ENCODE data around the gene POLR3K. TPM values are rescaled to one million over a fixed set of nuclear protein-coding genes. Genes with fewer than 3 reads are reported as not detected.

Gene POLR3K
- total and polyA plus RNA-seq, 8 donors: 9.6 to 13.4 (median 11.3) TPM

DNA sequence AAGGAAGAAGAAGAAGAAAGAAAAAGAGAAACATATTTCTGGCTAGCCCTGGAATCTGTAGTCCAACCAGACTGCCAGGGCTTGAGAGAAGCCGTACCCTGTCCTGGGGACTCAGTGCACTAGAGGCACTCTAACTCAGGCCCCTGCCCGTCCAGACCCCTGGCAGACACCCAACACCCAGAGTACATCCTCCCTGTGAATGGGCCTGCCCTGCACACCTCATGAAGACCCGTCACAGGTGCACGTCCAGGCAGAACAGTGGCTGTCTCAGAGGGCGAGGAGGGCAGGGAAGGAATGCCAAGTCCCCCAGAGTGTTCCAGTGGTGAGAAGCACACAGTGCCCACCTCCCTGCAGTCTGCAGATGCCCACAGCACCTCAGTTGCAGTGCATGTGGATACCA is 47.6 kb upstream of the POLR3K start:
- no peak for ATAC-seq
- no peak overlapping the region for H3K27ac ChIP-seq

DNA sequence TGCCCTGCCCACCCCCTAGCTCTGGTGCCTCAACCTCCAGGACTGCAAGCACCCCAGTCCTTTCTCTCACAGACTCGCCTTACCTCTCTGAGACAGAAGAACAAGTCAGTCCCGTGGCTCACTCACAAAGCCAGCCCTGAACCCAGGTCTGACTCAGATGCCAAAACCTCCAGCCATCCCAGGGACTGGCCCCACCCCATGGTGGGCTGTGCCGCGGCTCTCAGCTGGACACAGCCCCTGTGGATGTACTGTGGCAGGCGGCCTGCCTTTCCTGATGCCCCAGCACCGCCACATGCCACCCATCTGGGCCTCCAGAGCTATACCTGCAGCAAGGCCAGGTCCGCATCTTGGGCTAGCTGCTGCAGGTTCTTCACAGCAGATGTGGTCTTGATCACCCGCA is 44.4 kb upstream of the POLR3K start:
- ATAC-seq: no peak
- H3K4me3 ChIP-seq: no peak overlapping the region
- H3K27ac ChIP-seq: no peak overlapping the region
- no peaks in the 10 kb centered on the region for H3K9me3 ChIP-seq
- H3K4me1 ChIP-seq: peaks cover 6 to 17% of the 10 kb centered on the region in 2 donors
- TF ChIP-seq, protein P1, sequence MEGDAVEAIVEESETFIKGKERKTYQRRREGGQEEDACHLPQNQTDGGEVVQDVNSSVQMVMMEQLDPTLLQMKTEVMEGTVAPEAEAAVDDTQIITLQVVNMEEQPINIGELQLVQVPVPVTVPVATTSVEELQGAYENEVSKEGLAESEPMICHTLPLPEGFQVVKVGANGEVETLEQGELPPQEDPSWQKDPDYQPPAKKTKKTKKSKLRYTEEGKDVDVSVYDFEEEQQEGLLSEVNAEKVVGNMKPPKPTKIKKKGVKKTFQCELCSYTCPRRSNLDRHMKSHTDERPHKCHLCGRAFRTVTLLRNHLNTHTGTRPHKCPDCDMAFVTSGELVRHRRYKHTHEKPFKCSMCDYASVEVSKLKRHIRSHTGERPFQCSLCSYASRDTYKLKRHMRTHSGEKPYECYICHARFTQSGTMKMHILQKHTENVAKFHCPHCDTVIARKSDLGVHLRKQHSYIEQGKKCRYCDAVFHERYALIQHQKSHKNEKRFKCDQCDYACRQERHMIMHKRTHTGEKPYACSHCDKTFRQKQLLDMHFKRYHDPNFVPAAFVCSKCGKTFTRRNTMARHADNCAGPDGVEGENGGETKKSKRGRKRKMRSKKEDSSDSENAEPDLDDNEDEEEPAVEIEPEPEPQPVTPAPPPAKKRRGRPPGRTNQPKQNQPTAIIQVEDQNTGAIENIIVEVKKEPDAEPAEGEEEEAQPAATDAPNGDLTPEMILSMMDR (IDR thresholded peaks at IDR 0.05): no peak
- no peak for DNase-seq
- H3K27me3 ChIP-seq: no peaks in the 10 kb centered on the region
- H3K36me3 ChIP-seq: peaks cover 0 to 24% of the 10 kb centered on the region in 2 donors
- intact Hi-C loops (cut with DNase I): no loop called here

More for the DNA sequence above, 47.6 kb upstream of the POLR3K start:
- Histone ChIP-seq H3K36me3 (peaks cover 0 to 44% of the 10 kb centered on the region in 2 donors), H3K9me3 (no peaks in the 10 kb centered on the region), H3K27me3 (no peaks in the 10 kb centered on the region), H3K4me1 (peaks cover 7 to 17% of the 10 kb centered on the region in 2 donors), H3K4me3 (no peak overlapping the region)
- DNase-seq: no peak
- TF ChIP-seq, protein P1 (IDR thresholded peaks at IDR 0.05): no peak
- intact Hi-C loops (cut with DNase I): no loop called here

DNA sequence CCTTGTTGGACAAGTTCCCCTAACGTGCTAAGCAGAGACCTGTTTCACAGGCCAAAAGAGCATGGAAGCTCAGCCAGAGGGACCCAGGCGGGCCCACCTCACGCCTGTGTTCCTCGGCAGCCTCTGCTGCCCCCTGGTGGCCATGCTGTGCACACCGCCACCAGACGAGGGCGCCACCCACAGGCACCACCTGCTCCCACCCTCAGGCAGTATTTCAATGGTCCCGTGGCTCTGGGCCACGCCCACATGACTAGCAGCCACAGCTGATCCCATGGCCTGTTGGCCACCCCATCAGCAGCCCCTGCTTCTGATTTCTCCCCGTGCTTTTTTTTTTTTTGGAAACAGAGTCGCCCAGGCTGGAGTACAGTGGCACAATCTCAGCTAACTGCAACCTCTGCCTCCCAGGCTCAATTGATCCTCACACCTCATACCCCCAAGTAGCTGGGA is 43.5 kb upstream of the POLR3K start:
- ATAC-seq (peak; percentile 96), DNase-seq (peak; percentile 63 to 97 (median 89))
- Histone ChIP-seq H3K36me3 (peaks cover 0 to 33% of the 10 kb centered on the region in 2 donors), H3K27ac (no peak overlapping the region), H3K4me3 (no peak overlapping the region), H3K4me1 (peaks cover 2 to 17% of the 10 kb centered on the region in 2 donors), H3K27me3 (no peaks in the 10 kb centered on the region), H3K9me3 (no peaks in the 10 kb centered on the region)
- TF ChIP-seq, protein P1 (IDR thresholded peaks at IDR 0.05): peak; percentile 95 to 99
- intact Hi-C loops (cut with DNase I): no loop called here

DNA sequence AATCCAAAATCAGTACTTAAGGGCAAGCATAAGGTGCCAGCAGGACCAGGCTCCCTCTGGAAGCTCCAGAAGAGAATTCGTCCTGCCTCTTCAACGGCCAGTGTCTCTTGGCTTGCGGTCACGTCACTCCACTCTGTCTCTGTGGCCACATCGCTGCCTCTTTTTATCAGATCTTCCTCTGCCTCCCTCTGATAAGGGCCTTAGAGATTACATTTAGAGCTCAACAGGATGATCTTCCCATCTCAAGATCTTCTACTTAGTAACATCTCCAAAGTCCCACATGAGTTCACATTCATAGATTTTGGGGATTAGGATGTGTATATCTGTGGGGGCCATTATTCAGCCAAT is 41.5 kb upstream of the POLR3K start:
- DNase-seq (no peak), ATAC-seq (no peak)
- TF ChIP-seq, protein P1 (IDR thresholded peaks at IDR 0.05): no peak
- Histone ChIP-seq H3K9me3 (no peaks in the 10 kb centered on the region), H3K4me3 (no peak overlapping the region), H3K27me3 (no peaks in the 10 kb centered on the region), H3K4me1 (peaks cover 2 to 17% of the 10 kb centered on the region in 2 donors), H3K36me3 (peaks cover 0 to 46% of the 10 kb centered on the region in 2 donors), H3K27ac (no peak overlapping the region)
- intact Hi-C loops (cut with DNase I): no loop called here

DNA sequence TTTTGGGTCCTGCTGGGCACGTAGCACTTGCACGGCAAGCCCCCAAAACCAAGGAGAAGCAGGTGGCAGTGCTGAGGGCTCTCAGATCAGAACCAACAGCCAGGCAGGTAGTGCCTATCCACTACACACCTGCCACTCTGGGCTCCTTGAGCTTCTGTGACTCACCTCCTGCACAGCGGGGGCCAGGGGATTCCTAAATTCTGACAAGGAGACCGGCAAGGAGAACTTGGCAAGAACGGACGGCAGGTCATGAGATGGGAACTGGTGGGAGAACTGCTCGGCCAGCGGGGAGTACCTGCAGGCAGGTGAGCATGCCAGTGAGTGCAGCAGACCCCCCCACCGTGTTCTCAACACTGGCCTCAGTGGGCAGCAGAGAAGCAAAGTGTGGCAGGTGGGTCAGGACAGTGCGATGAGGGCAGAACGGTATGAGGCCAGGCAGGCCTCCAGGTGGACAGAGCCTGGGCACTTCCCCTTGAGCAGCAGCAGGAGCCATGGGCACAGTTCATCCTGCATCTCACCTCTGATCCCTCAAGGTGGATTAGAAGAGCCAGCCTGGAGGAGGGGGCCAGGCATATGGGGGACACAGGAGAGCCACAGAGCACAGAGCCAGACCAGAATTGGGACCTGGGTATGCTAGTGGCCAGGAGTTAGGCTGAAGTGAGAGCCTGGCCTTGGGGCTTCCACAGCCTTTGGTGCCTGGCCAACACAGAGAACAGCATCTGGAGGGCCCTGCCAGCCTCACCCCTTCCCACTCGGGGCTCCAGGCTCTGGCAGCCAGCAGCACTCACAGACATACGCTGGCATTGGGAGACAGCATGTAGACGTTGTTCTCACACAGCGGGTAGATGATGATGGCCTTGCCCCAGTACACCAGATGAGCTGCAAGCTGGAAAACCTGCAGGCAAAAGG is 39.3 kb upstream of the POLR3K start:
- TF ChIP-seq, protein P1 (IDR thresholded peaks at IDR 0.05): no peak
- peak; percentile 13 for ATAC-seq
- intact Hi-C loops (cut with DNase I): no loop called here

More for the DNA sequence above, 39.3 kb upstream of the POLR3K start:
- Histone ChIP-seq H3K4me3 (no peak overlapping the region), H3K36me3 (peaks cover 0 to 51% of the 10 kb centered on the region in 2 donors), H3K9me3 (no peaks in the 10 kb centered on the region), H3K4me1 (peaks cover 2 to 9% of the 10 kb centered on the region in 2 donors), H3K27ac (no peak overlapping the region), H3K27me3 (no peaks in the 10 kb centered on the region)
- DNase-seq: no peak

Measured in left lung (tissue), 10 donors.